HG03097 (cell line): ENCODE data around the gene MPG.
"Not testable (repeated sequence)": the region's sequence is repeated elsewhere in the genome, so short reads cannot be mapped to it uniquely, and the experiment has no call there.

Experiments used
- ATAC-seq: cut with Tn5 transposase; IDR thresholded peaks from one replicate; pipeline ENCODE4 v1.9.1; 2021; ENCODE audit not compliant: unreplicated experiment, low FRiP score

MPG gene, protein sequence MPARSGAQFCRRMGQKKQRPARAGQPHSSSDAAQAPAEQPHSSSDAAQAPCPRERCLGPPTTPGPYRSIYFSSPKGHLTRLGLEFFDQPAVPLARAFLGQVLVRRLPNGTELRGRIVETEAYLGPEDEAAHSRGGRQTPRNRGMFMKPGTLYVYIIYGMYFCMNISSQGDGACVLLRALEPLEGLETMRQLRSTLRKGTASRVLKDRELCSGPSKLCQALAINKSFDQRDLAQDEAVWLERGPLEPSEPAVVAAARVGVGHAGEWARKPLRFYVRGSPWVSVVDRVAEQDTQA

GRCh38 chr16:77807-78443 is at the start of gene MPG:
Gene MPG, plus strand, starts transcription at chr16:78225. Its CDS starts 85 bp downstream, at chr16:78310.
- ATAC-seq, result peak; percentile 51

- ATAC-seq, result not testable (repeated sequence)
These were observed 47.4 kb upstream of the MPG start for GRCh38 chr16:30627-31026.

GRCh38 chr16:33154-33876 is 44.7 kb upstream of the MPG start:
- ATAC-seq, result not testable (repeated sequence)

DNA sequence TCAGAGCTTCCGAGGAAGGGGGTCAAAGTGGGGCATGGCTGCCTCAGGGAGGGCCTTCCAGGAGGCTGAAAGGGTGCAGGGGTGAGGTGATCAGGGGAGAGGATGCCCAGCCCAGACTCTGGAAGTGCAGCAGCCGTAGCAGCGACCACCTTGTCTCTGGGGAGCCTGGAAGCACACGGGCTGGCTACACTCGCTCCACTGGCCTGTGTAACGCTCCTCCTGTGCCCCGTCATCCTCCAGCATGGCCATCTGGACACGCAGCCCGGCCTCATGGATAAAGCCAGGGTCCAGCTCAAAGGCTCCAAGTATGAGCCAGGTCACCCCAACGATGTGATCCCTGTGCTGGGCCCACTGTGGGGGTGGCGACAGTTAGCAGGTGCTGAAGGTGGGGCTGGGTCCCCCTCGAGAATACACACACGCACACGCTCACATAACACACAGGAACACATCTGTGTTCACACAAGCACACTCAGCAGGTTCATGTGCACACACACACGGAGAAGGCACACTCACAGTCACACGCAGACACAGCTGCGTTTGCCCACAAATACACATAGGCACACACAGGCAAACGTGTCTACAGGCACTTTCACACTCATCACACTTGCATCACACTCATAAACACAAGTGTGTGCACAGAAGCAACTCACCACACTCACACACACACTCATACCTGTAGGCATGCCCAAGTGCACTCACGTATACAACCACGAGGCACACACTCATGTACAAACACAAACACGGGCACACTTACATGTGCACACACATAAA is 44.0 kb upstream of the MPG start:
- ATAC-seq, result no peak

DNA sequence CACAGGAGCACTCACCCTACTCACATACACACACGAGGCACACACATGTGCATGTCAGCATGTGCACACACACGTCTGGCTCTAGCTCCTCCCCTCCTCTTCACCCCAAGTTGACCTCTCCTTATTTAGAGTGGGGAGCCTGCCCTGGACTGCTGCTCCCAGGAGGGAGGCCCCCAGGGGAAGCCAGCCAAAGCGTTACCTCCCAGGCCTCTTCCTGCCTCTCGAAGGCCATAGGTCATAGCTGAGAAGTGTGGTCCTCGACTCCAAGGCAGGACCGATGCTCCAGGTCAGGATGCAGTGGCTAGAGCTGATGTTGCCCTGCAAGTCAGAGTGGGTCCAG is 43.4 kb upstream of the MPG start:
- ATAC-seq, result no peak

DNA sequence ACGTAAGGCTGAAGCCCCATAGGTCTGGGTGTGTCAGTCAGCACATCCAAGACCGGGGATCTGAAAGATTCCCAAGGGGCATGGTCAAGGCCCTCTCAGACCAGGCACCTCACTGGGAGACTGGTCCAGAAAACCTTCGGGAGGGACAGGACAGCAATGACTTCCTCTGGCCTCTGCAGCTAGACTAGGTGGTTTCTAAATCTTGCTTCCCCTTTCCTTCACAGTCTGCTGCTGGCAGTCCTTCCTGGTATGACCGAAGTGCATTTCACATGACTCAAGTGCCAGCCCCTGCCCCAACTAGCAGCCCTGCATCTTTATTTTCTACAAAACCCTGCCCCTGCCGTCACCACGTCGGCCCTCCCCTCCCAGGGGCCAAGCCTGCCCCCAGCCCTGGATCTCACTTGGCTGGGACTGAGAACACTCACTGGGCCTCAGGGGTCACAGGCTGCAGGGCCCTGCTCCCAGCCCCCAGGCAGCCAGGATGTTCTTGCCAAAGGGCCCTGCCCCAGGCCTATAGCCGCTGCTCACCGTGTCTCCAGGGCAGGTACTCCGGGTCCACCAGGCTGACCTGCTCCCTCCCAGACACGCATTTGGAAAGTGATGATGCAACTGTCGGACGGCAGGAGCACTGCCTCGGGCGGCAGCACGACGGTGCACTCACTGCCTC is 42.9 kb upstream of the MPG start:
- ATAC-seq, result no peak

DNA sequence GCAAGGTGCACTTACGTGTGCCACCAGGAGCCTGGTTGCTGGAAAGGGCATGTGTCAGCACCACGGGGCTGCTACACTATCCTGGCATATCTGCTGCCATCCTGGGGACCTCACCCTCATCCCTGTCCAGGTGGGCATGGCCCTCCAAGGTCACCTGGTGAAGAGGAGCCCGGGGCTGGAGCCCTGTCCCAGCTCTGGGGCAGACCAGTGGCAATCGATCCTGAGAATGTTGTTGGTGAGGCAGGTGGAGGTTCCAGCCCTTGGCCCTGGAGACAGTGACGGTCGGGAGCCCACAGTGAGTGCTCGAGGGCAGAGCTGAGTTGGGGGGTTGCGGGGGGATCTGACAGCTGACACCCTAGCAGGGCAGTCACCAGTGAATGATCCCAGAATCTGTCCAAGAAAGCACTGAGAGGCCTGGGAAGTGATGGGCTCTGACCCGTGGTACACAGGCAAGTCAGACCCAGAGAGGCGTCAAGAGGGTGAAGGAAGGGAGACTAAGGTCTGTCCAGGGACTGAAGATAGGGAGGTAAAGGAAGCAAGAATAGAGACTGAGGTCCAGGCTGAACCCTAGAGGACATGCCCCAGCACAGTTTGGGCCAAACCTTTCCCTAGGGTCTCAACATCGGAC is 42.2 kb upstream of the MPG start:
- ATAC-seq, result no peak

GRCh38 chr16:36336-36984 is 41.6 kb upstream of the MPG start:
- ATAC-seq, result no peak

- no peak for ATAC-seq
These were observed 40.5 kb upstream of the MPG start for GRCh38 chr16:37511-37910.

- not testable (repeated sequence) for ATAC-seq
These were observed 39.8 kb upstream of the MPG start for GRCh38 chr16:38206-38605.

DNA sequence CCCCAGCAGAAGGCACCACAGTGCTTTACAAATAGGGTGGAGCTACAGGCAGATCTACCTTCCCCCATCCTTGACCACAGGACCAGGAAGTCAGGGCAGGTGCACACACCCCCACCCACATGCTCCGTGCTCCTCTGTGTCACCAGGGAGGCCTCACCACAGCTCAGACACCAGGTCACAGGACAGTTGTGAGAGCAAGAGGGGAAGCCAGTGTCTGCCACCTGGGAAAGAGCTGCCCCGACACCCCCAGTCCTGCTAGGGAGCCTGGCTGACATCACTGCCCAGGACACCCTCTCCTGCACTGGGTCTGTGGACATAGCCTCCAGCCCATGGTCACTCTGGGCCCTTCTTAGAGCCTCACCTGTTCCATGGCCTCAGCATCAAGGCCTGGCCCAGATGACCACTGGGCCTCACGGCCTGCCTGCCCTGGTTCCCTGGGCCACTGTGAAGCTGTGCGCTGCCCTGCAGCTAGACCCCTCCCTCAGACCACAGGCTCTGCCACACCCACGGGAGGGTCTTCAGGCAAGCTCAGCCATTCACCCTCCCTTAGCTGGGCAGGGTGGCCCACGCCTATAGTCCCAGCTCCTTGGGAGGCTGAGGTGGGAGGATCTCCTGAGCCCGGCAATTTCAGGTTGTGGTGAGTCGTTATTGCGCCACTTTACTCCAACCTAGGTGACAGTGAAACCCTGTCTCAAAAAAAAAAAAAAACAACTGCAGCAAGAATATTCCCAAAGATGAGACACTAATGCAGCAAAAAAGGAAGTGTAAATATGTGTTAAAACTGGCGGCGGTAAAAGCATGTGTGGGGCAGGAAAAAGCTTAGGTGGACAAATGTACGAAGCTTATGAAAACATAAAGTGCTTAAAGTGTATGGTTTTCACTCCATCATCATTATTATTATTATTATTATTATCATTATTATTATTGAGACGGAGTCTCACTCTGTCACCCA is 38.8 kb upstream of the MPG start:
- ATAC-seq, result peak; percentile 49

DNA sequence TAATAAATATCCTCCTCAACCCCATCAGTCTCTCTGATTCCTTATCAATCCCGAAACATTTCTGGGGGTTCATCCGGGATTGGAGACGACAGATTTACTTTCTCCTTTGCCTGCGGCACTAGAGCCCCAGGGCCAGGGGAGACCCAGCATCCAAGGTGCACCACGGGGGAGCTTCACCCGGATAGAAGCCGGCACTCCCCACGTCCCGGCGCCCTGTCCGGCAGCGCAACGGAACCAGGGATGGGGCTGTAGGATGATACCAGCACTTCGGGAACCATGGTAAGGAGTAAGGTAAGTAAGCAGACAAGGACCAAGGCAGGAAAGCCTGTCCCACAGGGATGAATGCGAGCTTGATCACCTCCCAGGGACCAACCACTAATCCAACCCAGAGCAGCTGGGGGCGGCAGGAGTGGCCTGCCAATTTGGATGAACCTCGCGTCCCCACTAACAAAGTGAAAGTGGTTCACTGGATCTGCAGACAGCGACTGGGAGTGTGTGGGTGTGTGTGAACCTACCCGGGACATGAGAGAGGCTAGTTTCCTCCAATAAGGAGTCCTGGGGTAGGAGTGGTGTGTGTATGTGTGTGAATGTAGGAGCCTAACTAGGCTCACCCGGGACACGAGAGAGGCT is 36.5 kb upstream of the MPG start:
- no peak for ATAC-seq

DNA sequence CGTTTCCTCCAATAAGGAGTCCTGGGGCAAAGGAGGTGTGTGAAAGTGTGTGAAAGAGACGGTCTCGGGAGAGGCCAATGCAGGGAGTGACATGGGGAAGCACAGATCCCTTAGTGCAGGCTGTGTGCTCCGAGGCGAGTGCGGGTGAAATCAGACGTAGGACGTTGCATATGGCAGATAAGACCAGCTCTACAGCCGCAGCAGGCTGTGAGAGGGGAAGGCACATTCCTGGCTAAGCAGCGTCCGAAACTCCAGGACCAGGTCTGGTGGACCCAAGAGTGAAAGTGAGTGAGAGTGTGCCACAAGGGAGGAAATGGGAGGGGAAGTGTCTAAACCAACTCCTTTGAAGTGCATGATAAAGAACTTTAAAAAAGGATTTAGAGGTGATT is 36.0 kb upstream of the MPG start:
- ATAC-seq, result no peak

- no peak for ATAC-seq
These were observed 35.3 kb upstream of the MPG start for GRCh38 chr16:42691-43090.

DNA sequence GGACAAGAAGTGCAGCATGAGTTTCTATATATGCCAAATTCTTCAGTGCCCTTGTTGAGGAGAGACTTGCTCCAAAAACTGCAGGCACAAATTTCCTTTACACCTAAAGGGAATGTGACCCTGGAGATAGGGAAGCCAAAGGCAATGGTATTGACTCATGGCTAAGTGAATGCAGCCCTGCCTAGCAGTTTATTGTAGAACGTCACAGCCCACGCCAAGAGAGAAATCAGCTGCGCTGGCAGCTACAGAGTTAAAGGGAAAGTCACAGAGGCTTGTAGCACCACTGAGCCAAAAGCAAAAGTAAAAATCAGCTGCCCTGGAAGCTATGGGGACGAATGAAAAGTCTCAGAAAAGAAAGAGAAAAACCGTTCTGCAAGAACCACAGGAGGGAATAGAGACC is 34.7 kb upstream of the MPG start:
- ATAC-seq, result no peak

DNA sequence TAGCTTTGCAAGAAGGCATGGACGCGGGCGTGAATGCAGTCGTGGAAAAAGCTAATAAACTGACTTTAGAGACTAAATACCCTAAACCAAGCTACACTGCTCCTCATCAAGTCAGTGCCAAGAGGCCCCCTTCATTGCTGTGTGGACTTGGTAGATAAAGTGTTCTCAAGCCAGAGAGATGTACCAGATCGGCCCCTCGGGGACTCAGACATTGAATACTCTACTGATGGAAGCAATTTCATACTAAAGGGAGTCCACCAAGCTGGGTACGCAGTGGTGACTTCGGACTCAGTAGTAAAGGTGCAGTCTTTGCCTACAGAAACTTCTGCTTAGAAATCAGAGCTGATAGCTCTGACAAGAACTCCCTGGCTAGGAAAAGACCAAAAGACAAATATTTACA is 33.4 kb upstream of the MPG start:
- ATAC-seq, result no peak

DNA sequence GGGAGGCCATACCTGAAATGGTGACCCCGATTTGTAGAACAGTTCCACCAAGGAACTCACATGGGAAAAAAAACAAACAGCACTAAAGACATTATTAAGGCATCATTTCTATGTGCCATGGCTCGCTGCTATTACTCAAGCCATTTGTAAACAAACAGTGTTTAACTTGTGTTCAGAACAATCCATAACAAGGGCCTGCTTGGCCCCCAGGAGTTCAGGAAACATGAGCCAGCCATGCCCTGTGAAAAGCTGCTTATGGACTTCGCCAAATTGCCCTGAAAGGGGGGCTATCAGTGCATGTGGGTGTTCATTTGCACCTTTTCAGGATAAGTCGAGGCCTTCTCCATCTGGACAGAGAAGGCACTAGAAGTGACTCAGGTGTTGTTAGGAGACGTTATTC is 32.6 kb upstream of the MPG start:
- no peak for ATAC-seq

GRCh38 chr16:46510-46909 is 31.5 kb upstream of the MPG start:
- not testable (repeated sequence) for ATAC-seq
